Gastroesophageal sphincter (tissue), 3 donors: ENCODE results near the gene ACP4.

Source experiments
- CTCF ChIP-seq, 4 experiments: fragments of 200-600 bp in 2 of 4; fragments of 450-650 bp in 2 of 4; sonication (generic) in 1 of 4; IDR thresholded peaks; one replicate each; pipeline ENCODE4 v1.5.1; 2017 to 2019; ENCODE audit warnings: antibody characterized with exemption in 4 of 4, mild to moderate bottlenecking in 2 of 4, moderate library complexity in 2 of 4
- POLR2AphosphoS5 ChIP-seq: sonication (generic); formaldehyde crosslinking; IDR thresholded peaks from one replicate; pipeline ENCODE4 v1.6.1; 2017; ENCODE audit warnings: antibody characterized with exemption

GRCh38 chr19:50827476-50827875, 37.3 kb downstream of the ACP4 start:
- TF ChIP-seq POLR2AphosphoS5 = no peak
- TF ChIP-seq CTCF (IDR thresholded peaks at IDR 0.05) = no peak
